Right lobe of liver (tissue), 4 donors: ENCODE measurements around the gene MACROH2A2.

ENCODE experiments used
- POLR2A ChIP-seq: fragments of 450-650 bp; IDR thresholded peaks from one replicate; pipeline ENCODE4 v1.6.1; 2017; ENCODE audit warnings: antibody characterized with exemption, mild to moderate bottlenecking
- TF ChIP-seq, protein P1 (sequence below), 4 donors: fragments of 200-600 bp in 3 of 4; fragments of 450-650 bp in 1 of 4; IDR thresholded peaks; one replicate each; pipeline versions ENCODE4 v1.5.1 to v1.8.0; 2016 to 2022; ENCODE audit warnings: antibody characterized with exemption in 4 of 4, mild to moderate bottlenecking in 2 of 4
- donor health status: DM: no; HTN: no; CAD: no.
- donor health status: DM: no; HTN: no; CAD: no.
- donor health status: DM: no; HTN: yes; CAD: no.

DNA sequence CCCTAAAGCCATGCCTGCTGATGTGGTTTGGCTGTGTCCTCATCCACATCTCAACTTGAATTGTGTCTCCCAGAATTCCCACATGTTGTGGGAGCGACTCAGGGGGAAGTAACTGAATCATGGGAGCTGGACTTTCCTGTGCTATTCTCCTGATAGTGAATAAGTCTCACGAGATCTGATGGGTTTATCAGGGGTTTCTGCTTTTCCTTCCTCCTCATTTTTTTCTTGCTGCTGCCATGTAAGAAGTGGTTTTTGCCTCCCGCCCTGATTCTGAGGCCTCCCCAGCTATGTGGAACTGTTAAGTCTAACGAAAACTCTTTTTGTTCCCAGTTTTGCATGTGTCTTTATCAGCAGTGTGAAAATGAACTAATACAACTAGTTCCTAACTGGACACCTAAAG is 11.8 kb downstream of the MACROH2A2 start:
- TF ChIP-seq, protein P1, sequence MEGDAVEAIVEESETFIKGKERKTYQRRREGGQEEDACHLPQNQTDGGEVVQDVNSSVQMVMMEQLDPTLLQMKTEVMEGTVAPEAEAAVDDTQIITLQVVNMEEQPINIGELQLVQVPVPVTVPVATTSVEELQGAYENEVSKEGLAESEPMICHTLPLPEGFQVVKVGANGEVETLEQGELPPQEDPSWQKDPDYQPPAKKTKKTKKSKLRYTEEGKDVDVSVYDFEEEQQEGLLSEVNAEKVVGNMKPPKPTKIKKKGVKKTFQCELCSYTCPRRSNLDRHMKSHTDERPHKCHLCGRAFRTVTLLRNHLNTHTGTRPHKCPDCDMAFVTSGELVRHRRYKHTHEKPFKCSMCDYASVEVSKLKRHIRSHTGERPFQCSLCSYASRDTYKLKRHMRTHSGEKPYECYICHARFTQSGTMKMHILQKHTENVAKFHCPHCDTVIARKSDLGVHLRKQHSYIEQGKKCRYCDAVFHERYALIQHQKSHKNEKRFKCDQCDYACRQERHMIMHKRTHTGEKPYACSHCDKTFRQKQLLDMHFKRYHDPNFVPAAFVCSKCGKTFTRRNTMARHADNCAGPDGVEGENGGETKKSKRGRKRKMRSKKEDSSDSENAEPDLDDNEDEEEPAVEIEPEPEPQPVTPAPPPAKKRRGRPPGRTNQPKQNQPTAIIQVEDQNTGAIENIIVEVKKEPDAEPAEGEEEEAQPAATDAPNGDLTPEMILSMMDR (IDR thresholded peaks at IDR 0.05), result no peak
- TF ChIP-seq POLR2A, result no peak
